Mammary epithelial cell (primary cell): ENCODE data around the gene GFOD1.

Experiments used
- EZH2 ChIP-seq: IDR thresholded peaks from 2 replicates; pipeline ENCODE4 v1.6.1; 2012; ENCODE audit warnings: low read length, inconsistent platforms, borderline replicate concordance
- TF ChIP-seq, protein P1 (sequence below), 2 donors: IDR thresholded peaks in 1 of 2; conservative IDR thresholded peaks in 1 of 2; 2 replicates each; pipeline ENCODE4 v1.5.1; 2011 to 2012; ENCODE audit warnings: inconsistent platforms in 2 of 2, low read length in 2 of 2, mild to moderate bottlenecking in 2 of 2, control low read depth in 1 of 2, low read depth in 1 of 2; ENCODE audit not compliant: insufficient read depth in 1 of 2; ENCODE audit errors: extremely low read depth in 1 of 2

DNA sequence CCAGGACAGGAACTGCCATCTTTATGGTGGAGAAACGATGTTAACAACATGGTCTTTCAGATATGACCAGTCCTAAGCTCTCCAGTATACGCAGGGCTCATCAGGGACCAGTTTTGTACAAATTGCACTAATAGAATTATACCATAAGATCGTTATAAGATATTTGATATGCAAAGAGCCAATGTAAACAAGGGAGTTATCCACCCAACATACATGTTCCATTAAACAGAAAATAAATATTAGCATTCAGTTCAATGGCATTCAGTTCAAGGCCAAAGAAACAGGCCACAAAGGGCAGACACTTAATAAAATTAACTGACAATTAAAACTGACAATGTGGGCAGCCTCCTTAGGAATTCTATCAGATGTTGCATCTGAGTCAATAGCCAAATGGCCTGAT is 2.6 kb downstream of the GFOD1 start:
- TF ChIP-seq, protein P1, sequence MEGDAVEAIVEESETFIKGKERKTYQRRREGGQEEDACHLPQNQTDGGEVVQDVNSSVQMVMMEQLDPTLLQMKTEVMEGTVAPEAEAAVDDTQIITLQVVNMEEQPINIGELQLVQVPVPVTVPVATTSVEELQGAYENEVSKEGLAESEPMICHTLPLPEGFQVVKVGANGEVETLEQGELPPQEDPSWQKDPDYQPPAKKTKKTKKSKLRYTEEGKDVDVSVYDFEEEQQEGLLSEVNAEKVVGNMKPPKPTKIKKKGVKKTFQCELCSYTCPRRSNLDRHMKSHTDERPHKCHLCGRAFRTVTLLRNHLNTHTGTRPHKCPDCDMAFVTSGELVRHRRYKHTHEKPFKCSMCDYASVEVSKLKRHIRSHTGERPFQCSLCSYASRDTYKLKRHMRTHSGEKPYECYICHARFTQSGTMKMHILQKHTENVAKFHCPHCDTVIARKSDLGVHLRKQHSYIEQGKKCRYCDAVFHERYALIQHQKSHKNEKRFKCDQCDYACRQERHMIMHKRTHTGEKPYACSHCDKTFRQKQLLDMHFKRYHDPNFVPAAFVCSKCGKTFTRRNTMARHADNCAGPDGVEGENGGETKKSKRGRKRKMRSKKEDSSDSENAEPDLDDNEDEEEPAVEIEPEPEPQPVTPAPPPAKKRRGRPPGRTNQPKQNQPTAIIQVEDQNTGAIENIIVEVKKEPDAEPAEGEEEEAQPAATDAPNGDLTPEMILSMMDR (conservative IDR thresholded peaks at IDR 0.05 in 1 of 2, IDR thresholded peaks at IDR 0.05 in 1 of 2; ENCODE audit: extremely low read depth in 1 of 2, insufficient read depth in 1 of 2, low read depth in 1 of 2, low read length in 2 of 2): no peak
- TF ChIP-seq EZH2: no peak
